Activated T-cell treated with anti-CD3 and anti-CD28 coated beads for 48 hours (primary cell): Measurements from ENCODE around the gene LRRN1.
"Not testable (repeated sequence)": the region's sequence is repeated elsewhere in the genome, so short reads cannot be mapped to it uniquely, and the experiment has no call there.

Source experiments
- DNase-seq: peaks from one replicate; pipeline ENCODE4 v3.0.0-alpha.2; 2020; ENCODE audit warnings: low read depth

LRRN1 gene

GRCh38 chr3:3813013-3813412 is 13.8 kb downstream of the LRRN1 start:
- no peak for DNase-seq

- DNase-seq = no peak
Measured at GRCh38 chr3:3815206-3815605, 16.0 kb downstream of the LRRN1 start.

GRCh38 chr3:3816034-3816433 is 16.8 kb downstream of the LRRN1 start:
- DNase-seq = no peak

GRCh38 chr3:3817865-3818264 is 18.6 kb downstream of the LRRN1 start:
- no peak for DNase-seq

GRCh38 chr3:3821777-3822176 is 22.5 kb downstream of the LRRN1 start:
- no peak for DNase-seq

GRCh38 chr3:3825035-3825434 is 25.8 kb downstream of the LRRN1 start:
- no peak for DNase-seq

- DNase-seq = no peak
Measured at GRCh38 chr3:3826521-3826920, 27.3 kb downstream of the LRRN1 start.

GRCh38 chr3:3827111-3827510 is 27.9 kb downstream of the LRRN1 start:
- DNase-seq = no peak

GRCh38 chr3:3828417-3828816 is 29.2 kb downstream of the LRRN1 start:
- not testable (repeated sequence) for DNase-seq

- no peak for DNase-seq
Measured at GRCh38 chr3:3836845-3837244, 37.6 kb downstream of the LRRN1 start.

GRCh38 chr3:3842356-3842755 is 43.1 kb downstream of the LRRN1 start:
- no peak for DNase-seq

GRCh38 chr3:3847994-3848922 is 49.0 kb downstream of the LRRN1 start:
- DNase-seq = no peak

- DNase-seq = no peak
Measured at GRCh38 chr3:3848923-3849275, 49.7 kb downstream of the LRRN1 start.

- DNase-seq = no peak
Measured at GRCh38 chr3:3851621-3852323, 52.5 kb downstream of the LRRN1 start.

GRCh38 chr3:3853544-3853943 is 54.3 kb downstream of the LRRN1 start:
- DNase-seq = no peak

- no peak for DNase-seq
Measured at GRCh38 chr3:3855056-3855455, 55.8 kb downstream of the LRRN1 start.

GRCh38 chr3:3860235-3860634 is 61.0 kb downstream of the LRRN1 start:
- no peak for DNase-seq

- DNase-seq = no peak
Measured at GRCh38 chr3:3862534-3862933, 63.3 kb downstream of the LRRN1 start.

- no peak for DNase-seq
Measured at GRCh38 chr3:3875491-3875890, 76.3 kb downstream of the LRRN1 start.

- DNase-seq = no peak
Measured at GRCh38 chr3:3881050-3881449, 81.8 kb downstream of the LRRN1 start.

GRCh38 chr3:3887311-3887710 is 88.1 kb downstream of the LRRN1 start:
- DNase-seq = not testable (repeated sequence)

GRCh38 chr3:3893590-3893989 is 94.4 kb downstream of the LRRN1 start:
- DNase-seq = no peak
